Measurements from ENCODE around the gene GZMA. TPM values are rescaled to one million over a fixed set of nuclear protein-coding genes. Genes with fewer than 3 reads are reported as not detected.

Gene GZMA
- 0.10 TPM for polyA plus RNA-seq (2013, experiment 1 of 2)
- 0.07 TPM for polyA plus RNA-seq (2013, experiment 2 of 2)

DNA sequence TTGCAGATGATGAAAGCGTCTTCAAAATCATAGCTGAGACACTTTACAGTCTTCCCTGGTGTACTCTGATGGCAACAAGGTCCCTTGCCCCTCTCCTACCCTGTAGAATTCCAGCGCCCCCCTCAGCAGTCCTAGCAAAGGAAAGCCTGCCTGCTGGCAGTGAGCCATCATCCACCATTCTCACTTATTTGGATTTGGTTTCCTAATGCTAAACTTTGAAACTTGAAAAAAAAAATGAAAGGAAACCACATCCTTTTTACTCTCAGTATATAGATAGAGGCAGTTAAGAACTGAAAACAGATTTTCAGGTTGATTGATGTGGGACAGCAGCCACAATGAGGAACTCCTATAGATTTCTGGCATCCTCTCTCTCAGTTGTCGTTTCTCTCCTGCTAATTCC is at the start of gene GZMA:
Gene GZMA (plus strand): TSS at position 299 of the 400 bp plus-strand sequence. CDS start 37 bp downstream, at position 336.
- Histone ChIP-seq H3K18ac (ENCODE audit: low read length) (no peak within 1 kb of the TSS), H2BK5ac (ENCODE audit: low read length) (no peak within 1 kb of the TSS), H3K56ac (ENCODE audit: low read length) (no peak within 1 kb of the TSS), H3K4ac (ENCODE audit: low read depth, low read length) (no peak within 1 kb of the TSS), H3K27ac (ENCODE audit: low read depth, low read length) (no peak within 1 kb of the TSS), H3K9ac (ENCODE audit: low read length) (no peak within 1 kb of the TSS), H3K27me3 (ENCODE audit: insufficient read depth, low read length, poor library complexity) (no peaks in the 10 kb centered on the region), H2BK120ac (ENCODE audit: low read depth, low read length) (no peak within 1 kb of the TSS), H2AK5ac (ENCODE audit: low read length) (no peak within 1 kb of the TSS), H3K79me1 (ENCODE audit: low read length) (no peaks in the 10 kb centered on the region), H3K4me1 (ENCODE audit: control insufficient read depth, low read depth, low read length) (no peaks in the 10 kb centered on the region), H2BK15ac (replicated peaks; ENCODE audit: low read depth) (no peak within 1 kb of the TSS), H4K8ac (ENCODE audit: low read depth, low read length) (no peak within 1 kb of the TSS), H4K5ac (ENCODE audit: low read length) (no peak within 1 kb of the TSS), H3K23ac (ENCODE audit: low read length) (no peak within 1 kb of the TSS), H3K4me3 (ENCODE audit: low read length) (no peak within 1 kb of the TSS), H3K79me2 (ENCODE audit: control insufficient read depth, insufficient read depth, low read length) (no peaks in the 10 kb centered on the region), H3K36me3 (ENCODE audit: control insufficient read depth, insufficient read depth, low read length) (no peaks in the 10 kb centered on the region), H3K4me2 (ENCODE audit: low read length) (no peak within 1 kb of the TSS)
- no CpG with 5 or more reads among the region's 3 CpGs for WGBS (ENCODE audit: extremely low coverage, insufficient coverage, low lambda C conversion rate)
- DNase-seq, result no peak

DNA sequence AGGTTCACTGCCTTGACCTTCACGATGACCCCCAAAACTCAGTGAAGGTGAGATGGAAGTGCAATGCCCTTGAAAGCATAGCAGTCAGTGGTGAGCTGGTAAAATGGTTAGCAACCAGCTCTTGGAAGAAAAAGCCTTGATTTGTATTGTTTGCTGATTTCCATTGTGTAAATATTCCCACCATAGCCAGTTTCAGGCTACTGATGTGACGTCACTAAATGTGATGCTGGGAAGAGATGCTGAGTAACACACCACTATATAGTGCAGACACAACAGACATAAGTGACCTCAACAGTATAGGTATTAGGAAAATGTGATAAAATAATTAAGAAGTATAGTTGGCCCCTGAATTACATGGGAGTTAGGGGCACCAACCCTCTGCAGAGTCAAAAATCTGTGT is 47.3 kb upstream of the GZMA start:
- Histone ChIP-seq H4K8ac (ENCODE audit: low read depth, low read length) (no peak overlapping the region), H3K27me3 (ENCODE audit: insufficient read depth, low read length, poor library complexity) (no peaks in the 10 kb centered on the region), H3K23ac (ENCODE audit: low read length) (no peak overlapping the region), H3K4me2 (ENCODE audit: low read length) (no peak overlapping the region), H3K4ac (ENCODE audit: low read depth, low read length) (no peak overlapping the region), H3K79me2 (ENCODE audit: control insufficient read depth, insufficient read depth, low read length) (no peaks in the 10 kb centered on the region), H2BK5ac (ENCODE audit: low read length) (no peak overlapping the region), H2AK5ac (ENCODE audit: low read length) (no peak overlapping the region), H4K5ac (ENCODE audit: low read length) (no peak overlapping the region), H2BK15ac (replicated peaks; ENCODE audit: low read depth) (no peak overlapping the region), H3K18ac (ENCODE audit: low read length) (no peak overlapping the region), H3K27ac (ENCODE audit: low read depth, low read length) (no peak overlapping the region), H3K4me3 (ENCODE audit: low read length) (no peak overlapping the region), H3K79me1 (ENCODE audit: low read length) (no peaks in the 10 kb centered on the region), H3K9ac (ENCODE audit: low read length) (no peak overlapping the region), H2BK120ac (ENCODE audit: low read depth, low read length) (no peak overlapping the region), H3K36me3 (ENCODE audit: control insufficient read depth, insufficient read depth, low read length) (no peaks in the 10 kb centered on the region), H3K4me1 (ENCODE audit: control insufficient read depth, low read depth, low read length) (no peaks in the 10 kb centered on the region), H3K56ac (ENCODE audit: low read length) (no peak overlapping the region)
- no peak for DNase-seq
- no CpG with 5 or more reads among the region's 2 CpGs for WGBS (ENCODE audit: extremely low coverage, insufficient coverage, low lambda C conversion rate)

DNA sequence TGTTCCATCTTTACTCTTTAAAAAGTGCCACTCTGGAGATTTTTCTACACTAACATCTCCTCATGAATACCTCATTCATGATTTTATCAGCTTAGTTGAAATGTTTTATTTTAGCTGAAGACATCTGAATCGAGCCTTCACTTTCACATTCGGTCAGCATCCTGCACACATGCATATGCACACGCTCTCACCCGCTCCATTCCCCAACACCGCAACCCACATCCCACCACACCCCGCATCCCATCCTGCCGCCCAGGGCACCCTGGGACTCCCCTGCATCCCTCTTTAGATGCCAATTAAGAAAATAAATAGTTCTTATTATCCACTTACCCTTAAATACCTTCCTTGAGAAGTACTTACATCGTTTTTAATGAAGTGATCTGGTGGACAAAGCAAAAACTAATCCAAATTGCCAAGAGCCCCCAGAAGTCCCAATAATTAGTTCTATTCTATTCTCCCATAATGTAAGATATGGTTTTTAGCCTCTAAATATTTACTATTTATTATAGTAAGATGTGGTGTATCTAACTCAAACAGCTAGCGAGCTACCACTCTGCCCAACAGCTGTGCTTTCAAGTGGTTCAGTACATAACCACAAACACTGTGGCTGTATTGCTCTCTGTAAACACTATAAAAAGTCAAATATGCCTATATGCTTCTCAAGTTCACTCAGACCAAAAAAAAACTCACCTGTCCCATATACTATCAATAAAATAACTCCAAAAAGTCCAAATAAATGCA is 40.2 kb upstream of the GZMA start:
- Histone ChIP-seq H3K23ac (ENCODE audit: low read length) (no peak overlapping the region), H3K18ac (ENCODE audit: low read length) (no peak overlapping the region), H3K4me2 (ENCODE audit: low read length) (no peak overlapping the region), H3K56ac (ENCODE audit: low read length) (no peak overlapping the region), H2BK120ac (ENCODE audit: low read depth, low read length) (no peak overlapping the region), H2AK5ac (ENCODE audit: low read length) (no peak overlapping the region), H3K9ac (ENCODE audit: low read length) (no peak overlapping the region), H2BK5ac (ENCODE audit: low read length) (no peak overlapping the region), H3K79me1 (ENCODE audit: low read length) (no peaks in the 10 kb centered on the region), H3K36me3 (ENCODE audit: control insufficient read depth, insufficient read depth, low read length) (no peaks in the 10 kb centered on the region), H3K4me1 (ENCODE audit: control insufficient read depth, low read depth, low read length) (no peaks in the 10 kb centered on the region), H3K27me3 (ENCODE audit: insufficient read depth, low read length, poor library complexity) (no peaks in the 10 kb centered on the region), H4K5ac (ENCODE audit: low read length) (no peak overlapping the region), H3K4ac (ENCODE audit: low read depth, low read length) (no peak overlapping the region), H3K4me3 (ENCODE audit: low read length) (no peak overlapping the region), H2BK15ac (replicated peaks; ENCODE audit: low read depth) (no peak overlapping the region), H3K79me2 (ENCODE audit: control insufficient read depth, insufficient read depth, low read length) (no peaks in the 10 kb centered on the region), H4K8ac (ENCODE audit: low read depth, low read length) (no peak overlapping the region), H3K27ac (ENCODE audit: low read depth, low read length) (no peak overlapping the region)
- no peak for DNase-seq
- 100% methylated on average over 3 of the region's 9 CpGs for WGBS (ENCODE audit: extremely low coverage, insufficient coverage, low lambda C conversion rate)

DNA sequence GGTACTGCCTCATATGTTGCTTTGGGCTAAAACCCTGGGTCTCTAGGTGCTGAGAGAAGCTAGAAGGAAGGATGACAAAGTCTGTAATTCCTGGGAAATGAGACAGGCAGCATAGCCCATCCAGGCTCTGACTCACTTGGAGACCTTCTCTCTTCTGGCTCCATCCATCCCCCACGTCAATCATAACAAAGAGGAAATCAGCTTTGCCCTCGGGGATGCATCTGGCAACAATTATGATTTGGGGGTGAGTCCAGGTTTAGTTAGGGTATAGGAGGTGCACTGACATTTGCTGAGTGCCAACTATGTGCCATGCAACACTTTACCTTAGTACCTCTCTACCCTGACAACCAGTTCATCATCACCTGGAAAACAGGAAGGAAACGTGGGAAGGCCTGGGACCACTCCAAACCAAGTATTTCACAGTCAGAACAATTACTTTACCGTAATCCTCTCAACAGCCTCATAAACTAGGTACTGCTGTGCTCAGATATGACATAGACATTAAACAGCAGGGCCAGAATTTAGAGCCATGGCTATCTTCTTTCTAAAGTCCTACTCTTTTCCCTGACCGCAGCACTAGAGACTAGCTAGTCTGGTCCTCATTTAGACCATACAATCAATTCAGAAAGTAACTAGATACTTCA is 39.1 kb upstream of the GZMA start:
- Histone ChIP-seq H2AK5ac (ENCODE audit: low read length) (no peak overlapping the region), H3K36me3 (ENCODE audit: control insufficient read depth, insufficient read depth, low read length) (no peaks in the 10 kb centered on the region), H4K8ac (ENCODE audit: low read depth, low read length) (no peak overlapping the region), H3K4me3 (ENCODE audit: low read length) (no peak overlapping the region), H3K4me2 (ENCODE audit: low read length) (no peak overlapping the region), H3K27ac (ENCODE audit: low read depth, low read length) (no peak overlapping the region), H3K18ac (ENCODE audit: low read length) (no peak overlapping the region), H3K4me1 (ENCODE audit: control insufficient read depth, low read depth, low read length) (no peaks in the 10 kb centered on the region), H3K23ac (ENCODE audit: low read length) (no peak overlapping the region), H2BK120ac (ENCODE audit: low read depth, low read length) (no peak overlapping the region), H3K4ac (ENCODE audit: low read depth, low read length) (no peak overlapping the region), H3K56ac (ENCODE audit: low read length) (no peak overlapping the region), H4K5ac (ENCODE audit: low read length) (no peak overlapping the region), H3K27me3 (ENCODE audit: insufficient read depth, low read length, poor library complexity) (no peaks in the 10 kb centered on the region), H3K79me1 (ENCODE audit: low read length) (no peaks in the 10 kb centered on the region), H3K79me2 (ENCODE audit: control insufficient read depth, insufficient read depth, low read length) (no peaks in the 10 kb centered on the region), H2BK5ac (ENCODE audit: low read length) (no peak overlapping the region), H3K9ac (ENCODE audit: low read length) (no peak overlapping the region), H2BK15ac (replicated peaks; ENCODE audit: low read depth) (no peak overlapping the region)
- DNase-seq, result no peak
- WGBS (ENCODE audit: extremely low coverage, insufficient coverage, low lambda C conversion rate), result no CpG with 5 or more reads among the region's 5 CpGs

DNA sequence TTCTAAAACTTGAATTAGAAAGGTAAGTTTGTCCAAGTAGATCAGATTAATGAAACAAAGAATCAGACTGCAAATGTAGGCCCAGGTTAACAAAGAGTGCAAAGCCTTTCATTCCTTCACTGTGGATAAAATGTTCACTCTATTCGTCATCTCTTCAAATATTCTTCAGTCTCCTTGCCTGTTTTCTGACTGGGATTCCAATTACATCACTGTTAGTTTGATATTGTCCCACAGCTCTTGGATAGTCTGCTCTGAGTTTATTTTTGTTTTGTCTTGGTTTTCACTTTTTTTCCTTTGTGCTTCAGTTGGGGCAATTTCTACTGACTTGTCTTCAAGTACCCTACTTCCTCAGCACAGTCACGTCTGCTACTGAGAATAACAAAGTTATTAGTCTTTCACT is 38.5 kb upstream of the GZMA start:
- no peak overlapping the region for H4K5ac ChIP-seq (ENCODE audit: low read length)
- no peak overlapping the region for H3K9ac ChIP-seq (ENCODE audit: low read length)
- no peak overlapping the region for H4K8ac ChIP-seq (ENCODE audit: low read depth, low read length)
- DNase-seq, result no peak
- H3K23ac ChIP-seq (ENCODE audit: low read length), result no peak overlapping the region
- no peak overlapping the region for H2BK120ac ChIP-seq (ENCODE audit: low read depth, low read length)
- H3K36me3 ChIP-seq (ENCODE audit: control insufficient read depth, insufficient read depth, low read length), result no peaks in the 10 kb centered on the region
- H3K4me1 ChIP-seq (ENCODE audit: control insufficient read depth, low read depth, low read length), result no peaks in the 10 kb centered on the region
- H3K27ac ChIP-seq (ENCODE audit: low read depth, low read length), result no peak overlapping the region
- H3K4ac ChIP-seq (ENCODE audit: low read depth, low read length), result no peak overlapping the region
- no peak overlapping the region for H3K18ac ChIP-seq (ENCODE audit: low read length)
- H3K27me3 ChIP-seq (ENCODE audit: insufficient read depth, low read length, poor library complexity), result no peaks in the 10 kb centered on the region
- WGBS (ENCODE audit: extremely low coverage, insufficient coverage, low lambda C conversion rate), result no CpG with 5 or more reads among the region's 2 CpGs
- H3K56ac ChIP-seq (ENCODE audit: low read length), result no peak overlapping the region
- no peaks in the 10 kb centered on the region for H3K79me2 ChIP-seq (ENCODE audit: control insufficient read depth, insufficient read depth, low read length)
- no peak overlapping the region for H3K4me3 ChIP-seq (ENCODE audit: low read length)
- no peak overlapping the region for H2BK5ac ChIP-seq (ENCODE audit: low read length)
- H2AK5ac ChIP-seq (ENCODE audit: low read length), result no peak overlapping the region
- no peak overlapping the region for H2BK15ac ChIP-seq (replicated peaks; ENCODE audit: low read depth)
- no peaks in the 10 kb centered on the region for H3K79me1 ChIP-seq (ENCODE audit: low read length)
- no peak overlapping the region for H3K4me2 ChIP-seq (ENCODE audit: low read length)
